NCI-H1105 (cell line): ENCODE data around the gene CRK.

ENCODE experiments used
- DNase-seq: peaks from one replicate; lab custom pipeline; 2025; lab: John Stamatoyannopoulos, UW

Gene CRK

DNA sequence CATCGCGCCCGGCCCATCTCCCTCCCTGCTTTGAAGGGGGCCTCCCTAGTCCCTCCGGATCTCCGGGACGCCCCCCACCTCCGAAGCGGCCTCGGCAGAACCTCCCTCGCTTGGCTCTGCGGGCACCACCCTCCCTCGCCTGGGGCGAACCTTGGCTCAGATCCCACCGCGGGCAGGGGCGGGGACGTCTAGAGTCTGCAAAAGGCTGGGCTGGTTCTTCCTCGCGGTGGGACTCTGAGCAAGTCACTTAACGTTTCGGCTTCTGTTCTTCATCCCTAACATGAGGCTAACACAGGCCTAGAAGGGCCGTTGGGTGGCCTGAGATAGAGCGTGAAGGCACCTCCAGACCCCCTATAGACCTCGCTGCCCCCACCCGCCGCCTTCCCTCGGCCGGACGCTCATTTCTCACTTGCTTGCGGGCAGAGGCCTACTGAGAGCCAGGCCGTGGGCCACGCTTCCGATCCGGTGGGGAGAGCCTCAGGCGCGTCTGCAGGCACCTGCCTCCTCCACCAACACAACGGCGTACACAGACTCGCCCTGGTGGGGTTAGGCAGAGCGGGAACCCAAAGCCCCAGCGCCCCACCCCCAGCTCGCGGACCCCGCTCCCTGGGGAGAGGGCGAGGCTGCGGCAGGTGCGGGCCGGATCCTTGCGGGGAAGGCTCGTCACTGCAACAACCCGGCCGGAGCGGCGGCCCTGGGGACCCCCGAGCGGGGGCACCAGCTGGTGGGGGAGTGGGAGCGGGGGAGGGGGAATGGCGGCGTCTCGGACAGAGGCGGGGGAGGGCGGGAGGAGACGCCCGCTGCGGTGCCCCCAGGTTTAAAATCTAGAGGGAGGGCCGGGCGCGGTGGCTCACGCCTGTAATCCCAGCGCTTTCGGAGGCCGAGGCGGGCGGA is 31.0 kb upstream of the CRK start:
- DNase-seq = no peak

- DNase-seq = no peak
Observed at GRCh38 chr17:1485423-1486376, 29.7 kb upstream of the CRK start.

DNA sequence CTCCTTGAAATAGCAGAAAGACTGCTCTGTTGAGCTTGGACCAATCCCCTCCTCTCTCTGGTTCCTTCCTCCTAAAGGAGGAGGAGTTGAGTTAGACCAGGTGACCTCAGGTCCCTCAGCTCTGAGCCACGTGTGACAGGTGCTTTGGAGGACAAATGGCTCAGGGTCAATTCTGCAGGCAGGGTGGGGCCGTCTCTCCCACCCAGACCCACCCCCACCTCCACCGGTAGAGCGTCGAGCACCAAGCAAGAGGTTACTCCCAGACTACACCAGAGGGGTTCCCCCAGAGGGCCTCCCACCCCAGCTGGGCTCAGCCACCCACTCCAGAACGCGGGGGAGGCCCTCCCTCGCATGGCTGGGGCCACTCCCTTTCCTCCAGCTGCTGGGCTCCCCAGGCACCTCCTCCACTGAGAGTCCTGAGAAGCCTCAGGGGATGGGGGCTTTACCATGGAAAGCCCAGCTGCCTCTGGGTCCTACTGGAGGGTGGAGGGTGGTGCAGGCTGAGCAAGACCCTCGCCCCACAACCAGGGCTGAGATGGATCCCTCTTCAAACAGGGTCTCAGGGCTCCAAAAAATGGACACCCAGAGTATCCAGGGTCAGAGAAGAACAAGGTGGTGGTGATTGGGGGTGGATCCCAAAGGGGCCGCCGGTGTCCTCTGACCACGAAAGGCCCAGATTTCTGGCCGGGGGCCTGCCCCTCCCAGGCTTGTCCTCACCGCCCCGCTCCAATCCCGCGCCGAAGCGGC is 28.8 kb upstream of the CRK start:
- DNase-seq = peak; percentile 37

- DNase-seq = no peak
Observed at GRCh38 chr17:1484060-1484535, 28.1 kb upstream of the CRK start.

GRCh38 chr17:1482680-1483079 is 26.6 kb upstream of the CRK start:
- no peak for DNase-seq

DNA sequence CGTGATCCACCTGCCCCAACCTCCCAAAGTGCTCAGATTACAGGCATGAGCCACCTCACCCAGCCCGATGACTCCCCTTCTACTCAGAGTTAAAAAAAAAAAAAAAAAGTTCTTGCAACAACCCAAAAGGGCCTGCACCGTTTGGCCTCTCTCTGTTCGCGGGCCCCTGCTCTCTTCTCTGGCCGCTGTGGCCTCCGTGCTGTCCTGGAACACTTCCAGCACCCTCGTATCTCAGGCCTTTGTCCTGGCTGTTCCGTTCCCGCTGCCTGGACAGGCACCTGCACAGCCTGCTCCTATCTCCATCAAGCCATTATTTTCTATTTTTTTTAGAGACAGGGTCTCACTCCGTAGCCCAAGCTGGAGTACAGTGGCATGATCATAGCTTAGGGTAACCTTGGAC is 25.7 kb upstream of the CRK start:
- no peak for DNase-seq

- DNase-seq = no peak
Observed at GRCh38 chr17:1480747-1481465, 24.9 kb upstream of the CRK start.

- DNase-seq = no peak
Observed at GRCh38 chr17:1478418-1478817, 22.4 kb upstream of the CRK start.

DNA sequence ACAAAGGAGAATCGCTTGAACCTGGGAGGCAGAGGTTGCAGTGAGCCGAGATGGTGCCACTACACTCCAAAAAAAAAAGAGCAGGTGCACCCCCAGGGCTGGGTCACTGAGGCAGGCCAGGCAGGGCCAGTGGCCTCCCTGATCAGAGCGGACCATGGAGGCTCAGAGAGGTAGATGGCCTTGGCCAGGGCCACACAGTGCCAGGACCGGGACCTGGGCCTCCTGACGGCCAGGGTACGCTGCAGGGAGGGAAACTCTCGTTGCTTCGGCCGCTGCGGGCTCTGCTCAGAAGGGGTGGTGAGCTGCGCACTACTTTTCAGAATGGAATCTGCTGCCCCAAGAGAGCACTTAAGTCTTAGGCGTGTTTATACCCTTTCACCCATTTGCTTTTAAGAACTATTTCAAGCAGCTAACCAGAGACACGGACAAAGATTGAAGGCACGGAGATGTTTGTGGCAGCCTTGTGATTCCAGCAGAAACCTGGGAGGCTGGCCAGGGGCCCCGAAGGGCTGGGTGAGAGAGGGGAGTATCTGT is 19.4 kb upstream of the CRK start:
- DNase-seq = no peak

- no peak for DNase-seq
Observed at GRCh38 chr17:1474402-1475189, 18.6 kb upstream of the CRK start.

GRCh38 chr17:1473841-1474240 is 17.8 kb upstream of the CRK start:
- DNase-seq = no peak

- no peak for DNase-seq
Observed at GRCh38 chr17:1473170-1473569, 17.1 kb upstream of the CRK start.

DNA sequence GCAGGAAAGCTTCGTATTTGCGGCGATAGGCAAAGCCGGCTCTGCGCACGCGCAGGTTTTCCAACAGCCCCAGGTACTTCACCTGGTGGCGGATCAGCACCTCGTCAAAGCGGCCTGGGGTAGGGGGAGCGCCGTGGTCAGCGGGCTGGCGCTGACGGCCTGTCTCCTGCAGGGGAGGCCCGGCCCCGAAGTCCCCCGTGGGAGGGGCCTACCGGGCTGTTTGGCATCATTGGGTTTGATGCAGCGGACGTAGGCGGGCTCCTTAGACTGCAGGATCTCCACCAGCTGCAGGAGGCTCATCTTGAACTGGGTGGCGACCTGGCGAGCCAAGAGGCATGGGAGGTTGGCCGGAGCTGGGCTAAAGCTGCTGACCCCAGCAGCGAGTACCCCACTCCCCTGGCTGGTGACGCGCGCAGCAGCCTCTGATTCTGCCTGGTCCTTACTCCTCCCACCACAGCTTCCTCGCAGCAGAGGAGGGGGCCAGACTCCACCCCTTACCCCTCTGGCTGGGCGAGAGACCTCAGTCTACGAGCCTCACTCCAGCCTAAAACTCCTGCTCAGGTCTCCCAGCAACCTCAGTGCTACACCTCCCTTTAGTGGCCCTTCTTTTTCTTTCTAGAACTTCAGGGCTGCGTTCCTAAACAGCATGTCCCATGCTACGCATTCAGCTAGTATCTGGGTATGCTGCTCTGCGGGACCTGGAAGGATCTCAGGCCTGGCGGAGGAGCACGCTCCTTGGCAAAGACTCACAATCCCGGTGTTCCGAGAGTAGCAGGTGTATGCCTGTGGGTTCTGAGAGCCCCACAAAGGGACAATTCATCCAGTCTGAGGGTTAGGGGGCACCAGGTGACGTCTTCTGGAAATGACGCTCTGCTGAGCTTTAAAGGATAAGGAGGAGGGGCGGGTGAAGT is 16.1 kb upstream of the CRK start:
- no peak for DNase-seq

DNA sequence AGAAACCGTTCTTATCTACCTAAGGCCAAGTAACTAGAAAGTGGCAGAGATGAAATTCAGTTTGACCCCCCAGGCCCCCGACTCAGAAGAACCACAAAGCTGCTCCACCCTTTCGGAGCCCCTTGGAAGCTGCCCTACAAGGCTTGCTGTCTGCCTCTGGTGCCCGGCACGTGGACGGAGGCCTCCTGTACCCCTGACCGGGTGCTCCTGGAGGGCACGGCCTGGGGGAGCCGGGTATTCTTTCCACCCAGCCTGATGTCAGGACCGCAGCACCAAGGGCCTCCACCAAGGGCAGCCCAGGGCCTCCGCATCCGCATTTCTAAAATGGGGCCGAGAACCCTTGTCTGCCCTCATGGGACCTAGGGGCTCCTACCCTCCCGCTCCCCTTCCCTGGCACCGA is 15.5 kb upstream of the CRK start:
- no peak for DNase-seq

- no peak for DNase-seq
Observed at GRCh38 chr17:1470755-1471462, 14.9 kb upstream of the CRK start.

GRCh38 chr17:1470071-1470754 is 14.2 kb upstream of the CRK start:
- DNase-seq = no peak

DNA sequence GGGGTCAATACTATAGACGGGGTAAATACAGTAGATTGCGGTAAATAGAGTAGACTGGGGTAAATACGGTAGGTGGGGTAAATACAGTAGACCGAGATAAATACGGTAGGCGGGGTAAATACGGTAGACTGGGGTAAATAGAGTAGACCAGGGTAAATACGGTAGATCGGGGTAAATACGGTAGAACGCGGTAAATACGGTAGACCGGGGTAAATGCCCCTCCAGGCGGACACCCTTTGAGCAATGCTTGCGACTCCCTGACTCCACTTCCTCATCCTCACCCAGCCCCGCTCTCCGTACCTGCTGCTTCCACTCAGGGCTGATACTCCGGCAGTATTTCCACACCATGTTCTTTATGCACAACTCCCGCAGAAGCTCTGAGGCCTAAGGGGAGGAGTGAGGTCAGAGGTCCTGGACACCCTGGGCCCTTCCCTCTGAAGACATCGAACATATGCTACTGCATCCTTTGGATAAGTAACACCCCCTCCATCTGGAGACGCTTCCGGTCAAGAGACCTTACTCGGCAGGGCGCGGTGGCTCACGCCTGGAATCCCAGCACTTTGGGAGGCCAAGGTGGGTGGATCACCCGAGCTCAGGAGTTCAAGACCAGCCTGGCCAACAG is 13.3 kb upstream of the CRK start:
- DNase-seq = no peak
